GM12878 (cell line): ENCODE measurements around the gene CASQ1. TPM values are rescaled to one million over a fixed set of nuclear protein-coding genes. Genes with fewer than 3 reads are reported as not detected.

Source experiments
- ATAC-seq: fragments of 200-7000 bp; cut with Tn5 transposase; 3 replicates; pipeline ENCODE4 v1.9.1; 2020; ENCODE audit warnings: mild to moderate bottlenecking, moderate library complexity
- BruUV-seq: library from RNA; stranded (reverse); fragments of 400-500 nt; replicated peaks from 2 replicates; lab custom pipeline; 2021; lab: Mats Ljungman, UMichigan
- CTCF ChIA-PET: fragments of 300-600 bp; sonication (Branson Sonifier 250); formaldehyde crosslinking; extraction: SDS; loops from one replicate; lab custom pipeline; 2021; ENCODE audit warnings: inconsistent platforms; lab: Yijun Ruan, JAX
- POLR2A ChIA-PET: fragments of 350-600 bp; formaldehyde crosslinking; extraction: SDS; loops from one replicate; lab custom pipeline; 2021; ENCODE audit warnings: inconsistent platforms; lab: Charles Lee
- RAD21 ChIA-PET: fragments of 300-600 bp; sonication (Branson Sonifier 250); formaldehyde crosslinking; loops from one replicate; lab custom pipeline; 2023; ENCODE audit warnings: antibody characterized with exemption; ENCODE audit not compliant: unreplicated experiment; lab: Charles Lee
- SMC1A ChIA-PET: fragments of 300-600 bp; sonication (Branson Sonifier 250); formaldehyde crosslinking; loops from one replicate; lab custom pipeline; 2023; ENCODE audit not compliant: unreplicated experiment, uncharacterized antibody; lab: Charles Lee
- DNase-seq: peaks from one replicate; pipeline ENCODE4 v3.0.0-alpha.2; 2011; ENCODE audit warnings: low read depth, low spot score
- FAIRE-seq: peaks from 3 replicates; lab custom pipeline; 2011; peaks lifted over from hg19 to GRCh38; lab: Jason Lieb, UNC
- H2AFZ ChIP-seq: 2 replicates; pipeline ENCODE4 v1.6.0; 2011; ENCODE audit warnings: low read depth, low read length, control low read depth; ENCODE audit not compliant: control insufficient read depth
- H3K27ac ChIP-seq: 2 replicates; pipeline ENCODE4 v1.5.1; 2011; ENCODE audit warnings: control low read depth; ENCODE audit not compliant: control insufficient read depth, insufficient read depth
- H3K27me3 ChIP-seq, 2 experiments: replicated peaks in 1 of 2; 2 replicates each; pipeline versions ENCODE4 v1.6.0 to v1.6.1; 2011; ENCODE audit warnings: low read length in 1 of 2; ENCODE audit not compliant: control insufficient read depth in 2 of 2, insufficient read depth in 2 of 2
- H3K36me3 ChIP-seq, 2 experiments: 2 replicates each; pipeline ENCODE4 v1.5.1; 2011; ENCODE audit warnings: low read length in 1 of 2; ENCODE audit not compliant: control insufficient read depth in 2 of 2, insufficient read depth in 2 of 2
- H3K4me1 ChIP-seq: 2 replicates; pipeline ENCODE4 v1.6.1; 2011; ENCODE audit warnings: mild to moderate bottlenecking, low read length, moderate library complexity, mixed read lengths; ENCODE audit not compliant: control insufficient read depth, insufficient read depth
- H3K4me2 ChIP-seq: 2 replicates; pipeline ENCODE4 v1.6.0; 2011; ENCODE audit warnings: control low read depth; ENCODE audit not compliant: control insufficient read depth, insufficient read depth
- H3K4me3 ChIP-seq: fragments of 200-600 bp; sonication (generic); 2 replicates; pipeline ENCODE4 v1.5.1; 2016
- H3K79me2 ChIP-seq: 2 replicates; pipeline ENCODE4 v1.6.0; 2011; ENCODE audit warnings: low read length; ENCODE audit not compliant: control insufficient read depth, insufficient read depth
- H3K9ac ChIP-seq: 2 replicates; pipeline ENCODE4 v1.8.0; 2011; ENCODE audit warnings: low read length, control low read depth, mixed read lengths; ENCODE audit not compliant: control insufficient read depth, insufficient read depth
- H3K9me3 ChIP-seq: replicated peaks from 3 replicates; pipeline ENCODE4 v1.5.1; 2011; ENCODE audit warnings: mild to moderate bottlenecking, low read length; ENCODE audit not compliant: control insufficient read depth, insufficient read depth
- H4K20me1 ChIP-seq: 2 replicates; pipeline ENCODE4 v1.6.0; 2011; ENCODE audit not compliant: control insufficient read depth, insufficient read depth
- GATAD2B ChIP-seq: fragments of 450-650 bp; conservative IDR thresholded peaks from 2 replicates; pipeline ENCODE4 v1.6.1; 2017; ENCODE audit warnings: low read depth, mild to moderate bottlenecking, moderate library complexity
- RBBP5 ChIP-seq: fragments of 200-600 bp; sonication (generic); conservative IDR thresholded peaks from 2 replicates; pipeline ENCODE4 v1.6.1; 2016
- SMAD1 ChIP-seq: fragments of 450-650 bp; IDR thresholded peaks from 2 replicates; pipeline ENCODE4 v1.6.1; 2018; ENCODE audit warnings: mild to moderate bottlenecking, low read depth; ENCODE audit not compliant: partially characterized antibody
- SREBF2 ChIP-seq: IDR thresholded peaks from 2 replicates; pipeline ENCODE4 v1.6.1; 2012; ENCODE audit warnings: mild to moderate bottlenecking, low read length
- ZBTB40 ChIP-seq: fragments of 450-650 bp; IDR thresholded peaks from 2 replicates; pipeline ENCODE4 v1.6.1; 2016; ENCODE audit warnings: mild to moderate bottlenecking, moderate library complexity, borderline replicate concordance
- WGBS: methylation state at CpG from one replicate; pipeline ENCODE4 v1.1.6; 2016; ENCODE audit warnings: low lambda C conversion rate; ENCODE audit not compliant: insufficient replicate concordance, insufficient coverage; ENCODE audit errors: missing lambda C conversion rate; 5-methylcytosine and 5-hydroxymethylcytosine counted together
- in situ Hi-C: fragments of 300-500 bp; cut with MboI; formaldehyde crosslinking; loops from 9 replicates; pipeline ENCODE4 v1.14.3; 2018; ENCODE audit warnings: mixed read lengths
- intact Hi-C: fragments of 100-400 bp; cut with micrococcal nuclease; formaldehyde crosslinking; loops from one replicate; pipeline ENCODE4 v1.14.2; 2022; ENCODE audit not compliant: unreplicated experiment
- polyA plus RNA-seq, 11 experiments: library from polyadenylated mRNA; depleted of rRNA in 4 of 11; unstranded in 6 of 11; stranded (reverse) in 5 of 11; fragments of >200 nt; fragmentation: Nextera tagmentation in 4 of 11; fragmentation: Illumina TruSeq in 1 of 11; extraction: Ambion mirVana in 4 of 11; extraction: Trizol in 1 of 11; gene quantifications; 1 replicate in 1 of 11; 2 replicates in 10 of 11; pipeline versions ENCODE4 v1.2.1 to v1.2.3, GENCODE V29; 2011 to 2016; ENCODE audit warnings: inconsistent platforms in 2 of 11, missing spikeins in 2 of 11, low read depth in 1 of 11
- total RNA-seq, 4 experiments: library from RNA; depleted of rRNA in 3 of 4; stranded (reverse); fragments of >200 nt in 3 of 4; fragmentation: Illumina TruSeq in 1 of 4; extraction: Trizol in 1 of 4; gene quantifications; 2 replicates each; pipeline versions ENCODE4 v1.2.1 to v1.2.3, GENCODE V29; 2013 to 2021

CASQ1 gene
- total and polyA plus RNA-seq, 10 of the 15 experiments (the other 5 are each of a cell fraction or from before 2014, with no cell fraction given), result 0.10 to 0.77 (median 0.34) TPM

- no peak overlapping the region for H2AFZ ChIP-seq
- H3K4me2 ChIP-seq, result no peak overlapping the region
- TF ChIP-seq GATAD2B, result no peak
- no peak for TF ChIP-seq SMAD1
- TF ChIP-seq ZBTB40, result peak; percentile 89
- no peak for TF ChIP-seq RBBP5
- TF ChIP-seq SREBF2, result no peak
- H4K20me1 ChIP-seq, result no peaks in the 10 kb centered on the region
- no peaks in the 10 kb centered on the region for H3K27me3 ChIP-seq
- H3K36me3 ChIP-seq, result peaks cover 20 to 53% of the 10 kb centered on the region in 2 experiments
- in situ Hi-C loops (no loop called here), intact Hi-C loops (no loop called here)
- no peaks in the 10 kb centered on the region for H3K79me2 ChIP-seq
- no peak overlapping the region for H3K27ac ChIP-seq
- WGBS, result 94% methylated on average over 1 of the region's 1 CpG
- no peak for DNase-seq
- BruUV-seq, result no TSS peak
- ChIA-PET POLR2A (interaction anchor here (0.9 kb wide), 1 partner anchor 25 kb away, joined by 3 read pairs; no protein-coding TSS in a partner anchor), CTCF (interaction anchor here (0.5 to 6.3 kb wide), 11 partner anchors 7 to 149 kb away, joined by 4 to 40 read pairs (median 6); partner anchors contain the start of gene PEX19), SMC1A (interaction anchor here (0.6 to 3.3 kb wide), 10 partner anchors 13 to 390 kb away, joined by 3 to 17 read pairs (median 4); no protein-coding TSS in a partner anchor), RAD21 (interaction anchor here (0.9 to 1.4 kb wide), 5 partner anchors 8 to 149 kb away, joined by 3 to 4 read pairs (median 3); no protein-coding TSS in a partner anchor)
- no peak overlapping the region for H3K4me3 ChIP-seq
- no peak for ATAC-seq
- no peak overlapping the region for H3K9ac ChIP-seq
- no peaks in the 10 kb centered on the region for H3K9me3 ChIP-seq
- no peak for FAIRE-seq
- H3K4me1 ChIP-seq, result no peaks in the 10 kb centered on the region; the same call in 1 of the 2 replicates
These were observed 37.2 kb downstream of the CASQ1 start for GRCh38 chr1:160227561-160227960.
